SU-DHL-6 (cell line): ENCODE results near the gene HOXA1.

Source experiments
- H2AFZ ChIP-seq: fragments of 200-600 bp; sonication (generic); 2 replicates; pipeline ENCODE4 v1.6.1; 2014; ENCODE audit warnings: low read depth, mild to moderate bottlenecking, moderate library complexity, mixed read lengths, antibody characterized with exemption, low read length; ENCODE audit not compliant: severe bottlenecking
- H3F3A ChIP-seq: fragments of 200-600 bp; shearing (Covaris generic); 2 replicates; pipeline ENCODE4 v1.6.0; 2016; ENCODE audit warnings: antibody characterized with exemption, mild to moderate bottlenecking; ENCODE audit not compliant: insufficient read depth
- H3K27ac ChIP-seq: fragments of 200-600 bp; sonication (generic); 2 replicates; pipeline ENCODE4 v1.5.1; 2016; ENCODE audit warnings: low read depth, mild to moderate bottlenecking, low read length, moderate library complexity, mixed read lengths
- H3K27me3 ChIP-seq: fragments of 200-600 bp; sonication (generic), shearing (Covaris generic); 2 replicates; pipeline ENCODE4 v1.6.0; 2014; ENCODE audit warnings: mild to moderate bottlenecking, low read length
- H3K36me3 ChIP-seq: fragments of 200-600 bp; sonication (generic); 2 replicates; pipeline ENCODE4 v1.6.1; 2014; ENCODE audit warnings: mild to moderate bottlenecking, low read length, mixed read lengths
- H3K4me2 ChIP-seq: fragments of 300-600, 200-600 bp; shearing (Covaris generic), sonication (generic); 2 replicates; pipeline ENCODE4 v1.6.0; 2014; ENCODE audit warnings: low read length, low read depth, mild to moderate bottlenecking; ENCODE audit not compliant: poor library complexity, severe bottlenecking
- H3K4me3 ChIP-seq: fragments of 200-600 bp; sonication (generic); 2 replicates; pipeline ENCODE4 v1.5.1; 2014; ENCODE audit warnings: antibody characterized with exemption, low read length, mild to moderate bottlenecking, mixed read lengths; ENCODE audit not compliant: insufficient read depth, poor library complexity, severe bottlenecking
- H3K79me2 ChIP-seq: fragments of 200-600 bp; sonication (generic); 2 replicates; pipeline ENCODE4 v1.6.1; 2014; ENCODE audit warnings: mild to moderate bottlenecking, low read length, moderate library complexity; ENCODE audit not compliant: insufficient read depth
- H3K9ac ChIP-seq: fragments of 200-600 bp; sonication (generic); 2 replicates; pipeline ENCODE4 v1.7.0; 2014; ENCODE audit warnings: mild to moderate bottlenecking, low read length
- H3K9me2 ChIP-seq: fragments of 200-600 bp; sonication (generic); replicated peaks from 2 replicates; pipeline ENCODE4 v1.6.1; 2014; ENCODE audit warnings: low read length; ENCODE audit not compliant: insufficient read depth
- H3K9me3 ChIP-seq: fragments of 200-600 bp; sonication (generic); 2 replicates; pipeline ENCODE4 v1.6.1; 2014; ENCODE audit warnings: low read length, mixed read lengths; ENCODE audit not compliant: insufficient read depth
- H4K20me1 ChIP-seq: fragments of 200-600 bp; sonication (generic); 2 replicates; pipeline ENCODE4 v1.6.1; 2014; ENCODE audit warnings: low read depth, mild to moderate bottlenecking, antibody characterized with exemption, low read length, moderate library complexity, mixed read lengths
- EZH2phosphoT487 ChIP-seq: fragments of 200-600 bp; sonication (generic), shearing (Covaris generic); conservative IDR thresholded peaks from 2 replicates; pipeline ENCODE4 v1.6.1; 2018; ENCODE audit warnings: mild to moderate bottlenecking, antibody characterized with exemption, low read length, moderate library complexity, mixed read lengths
- TF ChIP-seq, protein P1 (sequence below): fragments of 200-600 bp; sonication (generic); IDR thresholded peaks from one replicate; pipeline ENCODE4 v1.5.1; 2017; ENCODE audit warnings: antibody characterized with exemption, mild to moderate bottlenecking, low read length, moderate library complexity; ENCODE audit not compliant: insufficient read depth, poor library complexity, severe bottlenecking

The HOXA1 gene

GRCh38 chr7:27112955-27113949 lies 17.5 kb upstream of the HOXA1 start:
- H2AFZ ChIP-seq, result no peak overlapping the region
- no peaks in the 10 kb centered on the region for H4K20me1 ChIP-seq
- H3K9ac ChIP-seq, result no peak overlapping the region
- TF ChIP-seq EZH2phosphoT487, result no peak
- TF ChIP-seq, protein P1, sequence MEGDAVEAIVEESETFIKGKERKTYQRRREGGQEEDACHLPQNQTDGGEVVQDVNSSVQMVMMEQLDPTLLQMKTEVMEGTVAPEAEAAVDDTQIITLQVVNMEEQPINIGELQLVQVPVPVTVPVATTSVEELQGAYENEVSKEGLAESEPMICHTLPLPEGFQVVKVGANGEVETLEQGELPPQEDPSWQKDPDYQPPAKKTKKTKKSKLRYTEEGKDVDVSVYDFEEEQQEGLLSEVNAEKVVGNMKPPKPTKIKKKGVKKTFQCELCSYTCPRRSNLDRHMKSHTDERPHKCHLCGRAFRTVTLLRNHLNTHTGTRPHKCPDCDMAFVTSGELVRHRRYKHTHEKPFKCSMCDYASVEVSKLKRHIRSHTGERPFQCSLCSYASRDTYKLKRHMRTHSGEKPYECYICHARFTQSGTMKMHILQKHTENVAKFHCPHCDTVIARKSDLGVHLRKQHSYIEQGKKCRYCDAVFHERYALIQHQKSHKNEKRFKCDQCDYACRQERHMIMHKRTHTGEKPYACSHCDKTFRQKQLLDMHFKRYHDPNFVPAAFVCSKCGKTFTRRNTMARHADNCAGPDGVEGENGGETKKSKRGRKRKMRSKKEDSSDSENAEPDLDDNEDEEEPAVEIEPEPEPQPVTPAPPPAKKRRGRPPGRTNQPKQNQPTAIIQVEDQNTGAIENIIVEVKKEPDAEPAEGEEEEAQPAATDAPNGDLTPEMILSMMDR, result no peak
- H3K79me2 ChIP-seq, result no peaks in the 10 kb centered on the region
- no peak overlapping the region for H3K4me2 ChIP-seq
- H3K4me3 ChIP-seq, result no peak overlapping the region
- H3K9me3 ChIP-seq, result no peaks in the 10 kb centered on the region
- H3K27ac ChIP-seq, result no peak overlapping the region
- H3F3A ChIP-seq, result no peaks in the 10 kb centered on the region
- H3K9me2 ChIP-seq, result no peaks in the 10 kb centered on the region
- no peaks in the 10 kb centered on the region for H3K27me3 ChIP-seq
- H3K36me3 ChIP-seq, result no peaks in the 10 kb centered on the region

DNA sequence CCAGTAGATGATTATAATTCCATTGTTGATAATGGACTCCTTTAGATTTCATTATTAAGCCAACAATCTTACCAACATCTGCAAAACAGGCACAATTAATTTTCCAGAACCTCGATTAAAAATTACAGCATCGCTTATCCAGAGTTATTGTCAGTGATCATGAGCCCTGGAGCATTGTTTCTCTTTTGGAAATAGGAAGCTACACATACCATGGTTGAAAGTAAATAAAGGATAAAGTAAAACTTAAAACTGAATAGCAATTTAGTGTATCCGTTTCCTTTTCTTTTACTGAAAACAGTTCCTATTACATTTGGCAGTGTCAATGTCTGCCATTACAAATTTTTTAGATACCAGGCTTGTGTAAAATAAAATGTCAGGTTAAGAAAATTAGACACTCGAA lies 16.6 kb upstream of the HOXA1 start:
- Histone ChIP-seq H3K79me2 (no peaks in the 10 kb centered on the region), H3K9me3 (no peaks in the 10 kb centered on the region), H4K20me1 (no peaks in the 10 kb centered on the region), H3K27me3 (no peaks in the 10 kb centered on the region), H3K9ac (no peak overlapping the region), H3K4me2 (no peak overlapping the region), H2AFZ (no peak overlapping the region), H3F3A (no peaks in the 10 kb centered on the region), H3K27ac (no peak overlapping the region), H3K9me2 (no peaks in the 10 kb centered on the region), H3K4me3 (no peak overlapping the region), H3K36me3 (no peaks in the 10 kb centered on the region)
- TF ChIP-seq EZH2phosphoT487, result no peak
- TF ChIP-seq, protein P1, result no peak

DNA sequence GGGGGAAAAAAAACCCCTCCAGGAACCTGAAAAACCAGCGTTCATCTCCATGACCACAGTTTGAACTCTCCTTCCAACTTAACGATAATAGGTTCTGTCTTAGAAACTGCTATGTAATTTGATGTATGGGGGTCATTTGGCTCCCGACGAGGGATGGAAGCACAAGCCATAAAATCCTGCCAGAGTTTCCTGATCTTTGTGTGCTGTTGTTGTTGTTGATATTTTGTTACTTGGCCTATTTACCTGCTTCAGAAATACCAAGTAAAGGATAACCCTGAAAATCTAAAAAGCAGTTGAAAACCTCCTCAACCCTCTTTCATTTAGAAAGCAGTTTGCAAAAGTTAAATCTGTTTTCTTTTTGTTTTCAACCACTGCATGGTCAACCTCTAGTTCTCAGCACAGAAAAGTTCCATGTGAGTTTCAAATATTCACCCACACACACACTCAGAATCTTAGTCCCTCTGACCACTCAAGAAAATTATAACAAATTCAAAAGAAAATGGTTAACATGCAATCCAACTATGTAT lies 16.0 kb upstream of the HOXA1 start:
- H3K9me3 ChIP-seq, result no peaks in the 10 kb centered on the region
- TF ChIP-seq EZH2phosphoT487, result no peak
- no peak overlapping the region for H3K4me2 ChIP-seq
- no peak overlapping the region for H3K27ac ChIP-seq
- H3K9ac ChIP-seq, result no peak overlapping the region
- H3K9me2 ChIP-seq, result no peaks in the 10 kb centered on the region
- no peak overlapping the region for H3K4me3 ChIP-seq
- H4K20me1 ChIP-seq, result no peaks in the 10 kb centered on the region
- no peaks in the 10 kb centered on the region for H3K36me3 ChIP-seq
- no peaks in the 10 kb centered on the region for H3F3A ChIP-seq
- no peaks in the 10 kb centered on the region for H3K79me2 ChIP-seq
- no peak overlapping the region for H2AFZ ChIP-seq
- no peaks in the 10 kb centered on the region for H3K27me3 ChIP-seq
